Kidney epithelial cell (primary cell): ENCODE data around the gene PRPH. TPM values are rescaled to one million over a fixed set of nuclear protein-coding genes. Genes with fewer than 3 reads are reported as not detected.
A peak's percentile ranks its signal among the peaks of the same experiment; 100 is the strongest.
"Not testable (repeated sequence)": the region's sequence is repeated elsewhere in the genome, so short reads cannot be mapped to it uniquely, and the experiment has no call there.

Experiments
- DNase-seq: peaks from one replicate; pipeline ENCODE4 v3.0.0-alpha.2; 2010; ENCODE audit warnings: low read depth
- H3K27me3 ChIP-seq: 2 replicates; pipeline ENCODE4 v1.6.0; 2011; ENCODE audit warnings: low read length; ENCODE audit not compliant: control insufficient read depth, insufficient read depth
- H3K36me3 ChIP-seq: 2 replicates; pipeline ENCODE4 v1.5.1; 2011; ENCODE audit warnings: low read length; ENCODE audit not compliant: control insufficient read depth, insufficient read depth
- H3K4me3 ChIP-seq: 2 replicates; pipeline ENCODE4 v1.5.1; 2011; ENCODE audit warnings: low read depth, mild to moderate bottlenecking, control low read depth, low read length
- CTCF ChIP-seq: IDR thresholded peaks from 2 replicates; pipeline ENCODE4 v1.5.1; 2011; ENCODE audit warnings: mild to moderate bottlenecking, moderate library complexity, low read length, control low read depth, inconsistent platforms; ENCODE audit not compliant: insufficient read depth, poor library complexity, severe bottlenecking
- total RNA-seq: library from RNA; depleted of rRNA; stranded (reverse); fragments of >200 nt; gene quantifications from 2 replicates; pipeline ENCODE4 v1.2.3, GENCODE V29; 2015

The PRPH gene
- total RNA-seq, 1 donor from 2014 or later, result 0.21 TPM

DNA sequence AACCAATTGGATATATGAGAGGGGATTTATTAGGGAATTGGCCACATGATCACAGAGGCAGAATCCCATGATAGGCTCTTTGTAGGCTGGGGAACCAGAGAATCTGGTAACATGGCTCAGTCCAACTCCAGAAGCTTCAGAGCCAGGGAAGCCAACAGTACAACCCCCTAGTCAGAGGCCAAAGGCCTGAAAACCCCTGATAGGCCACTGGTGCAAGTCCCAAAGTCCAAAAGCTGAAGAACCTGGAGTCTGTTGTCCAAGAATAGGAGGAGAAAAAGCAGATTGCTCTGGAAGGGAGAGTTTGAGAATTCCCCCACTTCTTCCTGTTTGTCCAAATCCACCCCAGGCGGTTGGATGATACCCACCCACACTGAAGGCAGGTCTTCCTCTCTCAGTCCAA lies 19.9 kb downstream of the PRPH start:
- no peaks in the 10 kb centered on the region for H3K27me3 ChIP-seq
- no peaks in the 10 kb centered on the region for H3K36me3 ChIP-seq
- no peak for DNase-seq
- TF ChIP-seq CTCF, result no peak
- no peak overlapping the region for H3K4me3 ChIP-seq

DNA sequence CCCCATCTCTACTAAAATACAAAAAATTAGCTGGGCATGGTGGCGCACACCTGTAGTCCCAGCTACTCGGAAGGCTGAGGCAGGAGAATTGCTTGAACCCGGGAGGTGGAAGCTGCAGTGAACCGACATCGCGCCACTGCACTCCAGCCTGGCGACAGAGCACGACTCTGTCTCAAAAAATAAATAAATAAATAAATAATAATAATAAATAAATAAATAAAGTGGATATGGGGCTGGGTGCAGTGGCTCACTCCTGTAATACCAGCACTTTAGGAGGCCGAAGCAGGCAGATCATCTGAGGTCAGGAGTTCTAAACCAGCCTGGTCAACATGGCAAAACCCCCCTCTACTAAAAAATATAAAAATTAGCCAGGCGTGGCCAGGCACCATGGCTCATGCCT lies 22.2 kb downstream of the PRPH start:
- not testable (repeated sequence) for H3K4me3 ChIP-seq, H3K36me3 ChIP-seq

DNA sequence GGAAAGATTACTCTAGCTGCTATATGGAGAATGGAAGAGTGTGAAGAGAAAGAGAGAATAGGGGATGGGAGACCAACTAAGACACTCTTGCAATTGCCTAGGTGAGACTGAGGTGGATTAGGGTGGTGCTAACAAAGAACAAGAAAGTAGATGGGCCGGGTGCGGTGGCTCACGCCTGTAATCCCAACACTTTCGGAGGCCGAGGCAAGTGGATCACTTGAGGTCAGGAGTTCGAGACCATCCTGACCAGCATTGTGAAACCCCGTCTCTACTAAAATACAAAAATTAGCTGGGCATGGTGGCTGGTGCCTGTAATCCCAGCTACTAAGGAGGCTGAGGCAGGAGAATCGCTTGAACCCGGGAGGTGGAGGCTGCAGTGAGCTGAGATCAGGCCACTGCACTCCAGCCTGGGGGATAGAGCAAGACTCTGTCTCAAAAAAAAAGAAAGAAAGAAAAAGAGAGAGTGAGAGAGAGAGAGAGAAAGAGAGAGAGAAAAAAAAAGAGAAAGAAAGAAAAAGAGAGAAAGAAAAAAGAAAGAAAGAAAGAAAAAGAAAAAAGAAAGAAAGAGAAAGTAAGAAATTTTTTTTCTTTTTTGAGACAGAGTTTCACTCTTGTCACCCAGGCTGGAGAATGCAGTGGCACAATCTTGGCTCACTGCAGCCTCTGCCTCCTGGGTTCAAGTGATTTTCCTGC lies 25.6 kb downstream of the PRPH start:
- DNase-seq, H3K27me3 ChIP-seq, H3K4me3 ChIP-seq, H3K36me3 ChIP-seq: not testable (repeated sequence)

More for the DNA sequence above, 22.2 kb downstream of the PRPH start:
- DNase-seq, H3K27me3 ChIP-seq: not testable (repeated sequence)

- no peaks in the 10 kb centered on the region for H3K27me3 ChIP-seq
- H3K4me3 ChIP-seq, result peak overlapping the region; percentile 50
- no peak for TF ChIP-seq CTCF
- H3K36me3 ChIP-seq, result no peaks in the 10 kb centered on the region
- DNase-seq, result no peak
Measured at GRCh38 chr12:49322367-49322707, 27.4 kb downstream of the PRPH start.

- Histone ChIP-seq H3K36me3 (no peaks in the 10 kb centered on the region), H3K27me3 (no peaks in the 10 kb centered on the region), H3K4me3 (peak within 1 kb of the TSS; percentile 54)
- no peak for TF ChIP-seq CTCF
- peak; percentile 91 for DNase-seq
Measured at GRCh38 chr12:49322708-49323523, 28.0 kb downstream of the PRPH start, which contains the start of gene TROAP. Gene TROAP, plus strand, starts transcription at chr12:49323255. Its CDS starts 354 bp downstream, at chr12:49323609.

DNA sequence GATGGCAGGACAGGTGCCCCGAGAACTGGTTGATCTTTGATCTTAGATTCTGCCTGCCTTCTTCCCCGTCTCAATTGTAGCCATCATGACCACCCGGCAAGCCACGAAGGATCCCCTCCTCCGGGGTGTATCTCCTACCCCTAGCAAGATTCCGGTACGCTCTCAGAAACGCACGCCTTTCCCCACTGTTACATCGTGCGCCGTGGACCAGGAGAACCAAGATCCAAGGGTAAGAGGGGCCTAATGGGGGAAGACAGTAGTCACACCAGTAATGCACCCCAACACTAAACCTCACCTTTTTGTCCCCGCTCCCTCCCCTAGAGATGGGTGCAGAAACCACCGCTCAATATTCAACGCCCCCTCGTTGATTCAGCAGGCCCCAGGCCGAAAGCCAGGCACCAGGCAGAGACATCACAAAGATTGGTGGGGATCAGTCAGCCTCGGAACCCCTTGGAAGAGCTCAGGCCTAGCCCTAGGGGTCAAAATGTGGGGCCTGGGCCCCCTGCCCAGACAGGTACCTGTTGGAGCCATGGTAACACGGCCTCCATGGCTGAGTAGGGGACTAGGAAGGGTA lies 28.7 kb downstream of the PRPH start:
- DNase-seq, result no peak
- no peak for TF ChIP-seq CTCF
- H3K27me3 ChIP-seq, result no peaks in the 10 kb centered on the region
- H3K36me3 ChIP-seq, result no peaks in the 10 kb centered on the region
- peak overlapping the region; percentile 54 for H3K4me3 ChIP-seq
